ENCODE results near the gene CDHR3. TPM values are rescaled to one million over a fixed set of nuclear protein-coding genes. Genes with fewer than 3 reads are reported as not detected.

Gene CDHR3
- total and polyA plus RNA-seq, 9 of the 15 experiments (the other 6 are each of a cell fraction or from before 2014, with no cell fraction given) = 0.03 to 0.66 (median 0.24) TPM; not detected in 1

- intact Hi-C loops (cut with micrococcal nuclease) = no loop called here
- POLR2A ChIA-PET = interaction anchor here (0.7 to 1.8 kb wide), 2 partner anchors 9 to 17 kb away, joined by 4 to 6 read pairs; no protein-coding TSS in a partner anchor
- FAIRE-seq (no peak), DNase-seq (ENCODE audit: extremely low read depth in 1 of 4, low spot score in 3 of 4) (peak in 1 of 4 experiments; percentile 31), ATAC-seq (peak; percentile 38)
- peaks cover 3 to 10% of the 10 kb centered on the region in 2 experiments; a peak in 2 of 5 replicates for H3K4me1 ChIP-seq (replicated peaks in 1 of 2; ENCODE audit: control insufficient read depth in 2 of 2, insufficient read depth in 2 of 2, low read length in 2 of 2)
- no peak overlapping the region for H3K9ac ChIP-seq (ENCODE audit: insufficient read depth in 1 of 2, low read depth in 2 of 2, low read length in 2 of 2)
- H2AFZ ChIP-seq (ENCODE audit: low read depth, low read length) = peak overlapping the region; percentile 21; the same call in 1 of the 2 replicates
- CTCF ChIA-PET (ENCODE audit: low intra/inter-chr PET ratio) = interaction anchor here (0.7 kb wide), 1 partner anchor 136 kb away, joined by 8 read pairs; no protein-coding TSS in a partner anchor
- H3K27me3 ChIP-seq (ENCODE audit: control insufficient read depth in 2 of 2, insufficient read depth in 2 of 2, low read length in 2 of 2) = peaks cover 0 to 11% of the 10 kb centered on the region in 2 experiments; a peak in 3 of 5 replicates
- H3K9me3 ChIP-seq (replicated peaks; ENCODE audit: control insufficient read depth, insufficient read depth, low read depth, low read length) = no peaks in the 10 kb centered on the region
- 0 out of 2 replicates have a peak, but pooled peaks cover 3% of the 10 kb centered on the region for H4K20me1 ChIP-seq (replicated peaks; ENCODE audit: control insufficient read depth, insufficient read depth, low read length)
- no peak overlapping the region for H3K4me3 ChIP-seq
- H3K36me3 ChIP-seq (ENCODE audit: control insufficient read depth, insufficient read depth, low read length) = no peaks in the 10 kb centered on the region
- WGBS (ENCODE audit: insufficient coverage, low coverage, missing lambda C conversion rate) = 5% methylated on average over 1 of the region's 1 CpG
- H3K79me2 ChIP-seq (ENCODE audit: control insufficient read depth, insufficient read depth, low read length) = no peaks in the 10 kb centered on the region
- H3K4me2 ChIP-seq (ENCODE audit: insufficient read depth, low read length) = no peak overlapping the region
- BruUV-seq (replicated peaks) = no TSS peak
- in situ Hi-C loops (cut with MboI) = no loop called here
- H3K27ac ChIP-seq (ENCODE audit: extremely low read depth, low read depth, low read length) = no peak overlapping the region
- H3K9me1 ChIP-seq (ENCODE audit: control insufficient read depth, insufficient read depth, low read length) = no peaks in the 10 kb centered on the region
- TF ChIP-seq NFE2 (IDR thresholded peaks at IDR 0.05; ENCODE audit: low read depth) (peak; percentile 72), CEBPG (CRISPR knock-in tag; IDR thresholded peaks at IDR 0.05) (no peak), CEBPG (tag; conservative IDR thresholded peaks at IDR 0.05 in 1 of 2, IDR thresholded peaks at IDR 0.05 in 1 of 2) (peak; percentile 32 to 61; a peak in 2 of 4 replicates), SAP30 (IDR thresholded peaks at IDR 0.05; ENCODE audit: borderline replicate concordance, insufficient read depth, low read depth, low read length, poor library complexity, severe bottlenecking) (no peak), C11orf30 (IDR thresholded peaks at IDR 0.05; ENCODE audit: low read depth) (0 out of 2 replicates have a peak, but pooled peaks have one; percentile 5), SMARCA4 (IDR thresholded peaks at IDR 0.05) (0 out of 2 replicates have a peak, but pooled peaks have one; percentile 14), PRPF4 (IDR thresholded peaks at IDR 0.05; ENCODE audit: insufficient read depth, low read depth, low read length, poor library complexity, severe bottlenecking) (no peak), SMARCE1 (IDR thresholded peaks at IDR 0.05) (0 out of 2 replicates have a peak, but pooled peaks have one; percentile 18), POLR3G (IDR thresholded peaks at IDR 0.05; ENCODE audit: extremely low read depth, insufficient read length, insufficient replicate concordance) (no peak), ZNF212 (CRISPR knock-in tag; IDR thresholded peaks at IDR 0.05) (0 out of 2 replicates have a peak, but pooled peaks have one; percentile 65), SPI1 (IDR thresholded peaks at IDR 0.05; ENCODE audit: borderline replicate concordance, low read depth, low read length) (peak; percentile 82), DPF2 (IDR thresholded peaks at IDR 0.05) (peak; percentile 35; the same call in 1 of the 2 replicates), TRIM24 (IDR thresholded peaks at IDR 0.05) (0 out of 4 replicates have a peak, but pooled peaks have one; percentile 14 to 24)
- TF ChIP-seq, protein P1, sequence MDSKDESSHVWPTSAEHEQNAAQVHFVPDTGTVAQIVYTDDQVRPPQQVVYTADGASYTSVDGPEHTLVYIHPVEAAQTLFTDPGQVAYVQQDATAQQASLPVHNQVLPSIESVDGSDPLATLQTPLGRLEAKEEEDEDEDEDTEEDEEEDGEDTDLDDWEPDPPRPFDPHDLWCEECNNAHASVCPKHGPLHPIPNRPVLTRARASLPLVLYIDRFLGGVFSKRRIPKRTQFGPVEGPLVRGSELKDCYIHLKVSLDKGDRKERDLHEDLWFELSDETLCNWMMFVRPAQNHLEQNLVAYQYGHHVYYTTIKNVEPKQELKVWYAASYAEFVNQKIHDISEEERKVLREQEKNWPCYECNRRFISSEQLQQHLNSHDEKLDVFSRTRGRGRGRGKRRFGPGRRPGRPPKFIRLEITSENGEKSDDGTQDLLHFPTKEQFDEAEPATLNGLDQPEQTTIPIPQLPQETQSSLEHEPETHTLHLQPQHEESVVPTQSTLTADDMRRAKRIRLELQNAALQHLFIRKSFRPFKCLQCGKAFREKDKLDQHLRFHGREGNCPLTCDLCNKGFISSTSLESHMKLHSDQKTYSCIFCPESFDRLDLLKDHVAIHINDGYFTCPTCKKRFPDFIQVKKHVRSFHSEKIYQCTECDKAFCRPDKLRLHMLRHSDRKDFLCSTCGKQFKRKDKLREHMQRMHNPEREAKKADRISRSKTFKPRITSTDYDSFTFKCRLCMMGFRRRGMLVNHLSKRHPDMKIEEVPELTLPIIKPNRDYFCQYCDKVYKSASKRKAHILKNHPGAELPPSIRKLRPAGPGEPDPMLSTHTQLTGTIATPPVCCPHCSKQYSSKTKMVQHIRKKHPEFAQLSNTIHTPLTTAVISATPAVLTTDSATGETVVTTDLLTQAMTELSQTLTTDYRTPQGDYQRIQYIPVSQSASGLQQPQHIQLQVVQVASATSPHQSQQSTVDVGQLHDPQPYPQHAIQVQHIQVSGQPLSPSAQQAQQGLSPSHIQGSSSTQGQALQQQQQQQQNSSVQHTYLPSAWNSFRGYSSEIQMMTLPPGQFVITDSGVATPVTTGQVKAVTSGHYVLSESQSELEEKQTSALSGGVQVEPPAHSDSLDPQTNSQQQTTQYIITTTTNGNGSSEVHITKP (IDR thresholded peaks at IDR 0.05; ENCODE audit: partially characterized antibody) = peak; percentile 76
- TF ChIP-seq, protein P2, sequence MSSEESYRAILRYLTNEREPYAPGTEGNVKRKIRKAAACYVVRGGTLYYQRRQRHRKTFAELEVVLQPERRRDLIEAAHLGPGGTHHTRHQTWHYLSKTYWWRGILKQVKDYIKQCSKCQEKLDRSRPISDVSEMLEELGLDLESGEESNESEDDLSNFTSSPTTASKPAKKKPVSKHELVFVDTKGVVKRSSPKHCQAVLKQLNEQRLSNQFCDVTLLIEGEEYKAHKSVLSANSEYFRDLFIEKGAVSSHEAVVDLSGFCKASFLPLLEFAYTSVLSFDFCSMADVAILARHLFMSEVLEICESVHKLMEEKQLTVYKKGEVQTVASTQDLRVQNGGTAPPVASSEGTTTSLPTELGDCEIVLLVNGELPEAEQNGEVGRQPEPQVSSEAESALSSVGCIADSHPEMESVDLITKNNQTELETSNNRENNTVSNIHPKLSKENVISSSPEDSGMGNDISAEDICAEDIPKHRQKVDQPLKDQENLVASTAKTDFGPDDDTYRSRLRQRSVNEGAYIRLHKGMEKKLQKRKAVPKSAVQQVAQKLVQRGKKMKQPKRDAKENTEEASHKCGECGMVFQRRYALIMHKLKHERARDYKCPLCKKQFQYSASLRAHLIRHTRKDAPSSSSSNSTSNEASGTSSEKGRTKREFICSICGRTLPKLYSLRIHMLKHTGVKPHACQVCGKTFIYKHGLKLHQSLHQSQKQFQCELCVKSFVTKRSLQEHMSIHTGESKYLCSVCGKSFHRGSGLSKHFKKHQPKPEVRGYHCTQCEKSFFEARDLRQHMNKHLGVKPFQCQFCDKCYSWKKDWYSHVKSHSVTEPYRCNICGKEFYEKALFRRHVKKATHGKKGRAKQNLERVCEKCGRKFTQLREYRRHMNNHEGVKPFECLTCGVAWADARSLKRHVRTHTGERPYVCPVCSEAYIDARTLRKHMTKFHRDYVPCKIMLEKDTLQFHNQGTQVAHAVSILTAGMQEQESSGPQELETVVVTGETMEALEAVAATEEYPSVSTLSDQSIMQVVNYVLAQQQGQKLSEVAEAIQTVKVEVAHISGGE (CRISPR knock-in tag; IDR thresholded peaks at IDR 0.05) = no peak
Observed at GRCh38 chr7:106029451-106029850, 66.4 kb downstream of the CDHR3 start.

Measured in K562 (cell line).